A549 (cell line): Measurements from ENCODE around the gene MCFD2. TPM values are rescaled to one million over a fixed set of nuclear protein-coding genes. Genes with fewer than 3 reads are reported as not detected.
A peak's percentile ranks its signal among the peaks of the same experiment; 100 is the strongest.

Experiments used
- ATAC-seq, 2 experiments: fragments of 200-7000 bp in 1 of 2; fragments of >200 bp in 1 of 2; cut with Nextera tagmentation in 1 of 2; cut with Tn5 transposase in 1 of 2; 3 replicates each; pipeline versions ENCODE4 v1.8.0 to v1.9.1; 2018 to 2020; ENCODE audit warnings: mild to moderate bottlenecking in 1 of 2, moderate library complexity in 1 of 2
- CTCF ChIA-PET: fragments of 300-600 bp; sonication (Branson Sonifier 250); formaldehyde crosslinking; extraction: SDS; loops from one replicate; lab custom pipeline; 2021; ENCODE audit warnings: antibody characterized with exemption, inconsistent platforms; lab: Yijun Ruan, JAX
- POLR2A ChIA-PET: fragments of 350-600 bp; formaldehyde crosslinking; extraction: SDS; loops from one replicate; lab custom pipeline; 2021; ENCODE audit warnings: antibody characterized with exemption, inconsistent platforms; lab: Yijun Ruan, JAX
- DNase-seq, 2 experiments: peaks; one replicate each; pipeline versions ENCODE4 v3.0.0 to v3.0.0-alpha.2; 2011 to 2016; ENCODE audit warnings: low read depth in 1 of 2, low spot score in 1 of 2
- FAIRE-seq: peaks from 2 replicates; lab custom pipeline; 2011; peaks lifted over from hg19 to GRCh38; lab: Jason Lieb, UNC
- H3K27ac ChIP-seq, 2 experiments: fragments of >200 bp; sonication (Bioruptor Twin); formaldehyde crosslinking; 3 replicates each; pipeline ENCODE4 v1.5.1; 2016 to 2017
- H3K4me1 ChIP-seq: fragments of >200 bp; sonication (Bioruptor Twin); formaldehyde crosslinking; 3 replicates; pipeline ENCODE4 v1.6.1; 2016
- H3K4me2 ChIP-seq: fragments of >200 bp; sonication (Bioruptor Twin); formaldehyde crosslinking; 3 replicates; pipeline ENCODE4 v1.6.1; 2016
- H3K4me3 ChIP-seq: fragments of >200 bp; sonication (Bioruptor Twin); formaldehyde crosslinking; 3 replicates; pipeline ENCODE4 v1.5.1; 2016
- H3K9me3 ChIP-seq: fragments of >200 bp; sonication (Bioruptor Twin); formaldehyde crosslinking; 3 replicates; pipeline ENCODE4 v1.6.1; 2016
- BHLHE40 ChIP-seq: IDR thresholded peaks from 2 replicates; pipeline ENCODE4 v1.6.1; 2012; ENCODE audit warnings: low read depth, low read length, inconsistent platforms
- CBX2 ChIP-seq: fragments of 200-600 bp; sonication (generic); IDR thresholded peaks from 2 replicates; pipeline ENCODE4 v1.6.1; 2016; ENCODE audit warnings: low read depth, mild to moderate bottlenecking, borderline replicate concordance
- CBX8 ChIP-seq: fragments of 200-600 bp; sonication (generic); IDR thresholded peaks from 2 replicates; pipeline ENCODE4 v1.6.1; 2016
- CTCF ChIP-seq: fragments of >200 bp; sonication (Bioruptor Twin); formaldehyde crosslinking; IDR thresholded peaks from 3 replicates; pipeline ENCODE4 v1.5.1; 2016
- E2F6 ChIP-seq: IDR thresholded peaks from 2 replicates; pipeline ENCODE4 v1.6.1; 2012; ENCODE audit warnings: low read depth, borderline replicate concordance
- EHF ChIP-seq: fragments of 250-450 bp; sonication (Bioruptor Pico); IDR thresholded peaks from 2 replicates; pipeline ENCODE4 v1.5.0; 2020; ENCODE audit warnings: mild to moderate bottlenecking
- HDAC2 ChIP-seq: fragments of 200-600 bp; sonication (generic); IDR thresholded peaks from 2 replicates; pipeline ENCODE4 v1.6.1; 2016
- HEYL ChIP-seq: fragments of 250-450 bp; sonication (Bioruptor Pico); IDR thresholded peaks from 2 replicates; pipeline ENCODE4 v1.8.0; 2021; ENCODE audit warnings: mild to moderate bottlenecking, moderate library complexity
- JUN ChIP-seq, 2 experiments: fragments of >200 bp; sonication (Bioruptor Twin); formaldehyde crosslinking; IDR thresholded peaks; 2 replicates in 1 of 2; 3 replicates in 1 of 2; pipeline ENCODE4 v1.6.1; 2016 to 2017
- KDM1A ChIP-seq: fragments of 200-600 bp; sonication (generic); IDR thresholded peaks from 2 replicates; pipeline ENCODE4 v1.6.1; 2016; ENCODE audit warnings: low read depth, mild to moderate bottlenecking
- KDM5A ChIP-seq: fragments of 200-600 bp; sonication (generic); IDR thresholded peaks from 2 replicates; pipeline ENCODE4 v1.6.1; 2016; ENCODE audit warnings: antibody characterized with exemption, mild to moderate bottlenecking
- MAFK ChIP-seq: fragments of 450-650 bp; IDR thresholded peaks from 2 replicates; pipeline ENCODE4 v1.6.1; 2014; ENCODE audit not compliant: partially characterized antibody
- PHF8 ChIP-seq: fragments of 200-600 bp; sonication (generic); IDR thresholded peaks from 2 replicates; pipeline ENCODE4 v1.6.1; 2016; ENCODE audit warnings: low read depth, mild to moderate bottlenecking, antibody characterized with exemption, moderate library complexity, borderline replicate concordance
- RAD21 ChIP-seq, 2 experiments: fragments of >200 bp in 1 of 2; sonication (Bioruptor Twin) in 1 of 2; formaldehyde crosslinking in 1 of 2; IDR thresholded peaks in 1 of 2; conservative IDR thresholded peaks in 1 of 2; 2 replicates in 1 of 2; 3 replicates in 1 of 2; pipeline ENCODE4 v1.6.1; 2012 to 2018; ENCODE audit warnings: inconsistent platforms in 1 of 2
- RARB ChIP-seq: fragments of 250-450 bp; sonication (Bioruptor Pico); IDR thresholded peaks from 2 replicates; pipeline ENCODE4 v1.8.0; 2021; ENCODE audit warnings: mild to moderate bottlenecking, moderate library complexity
- REST ChIP-seq: fragments of 200-600 bp; sonication (generic); IDR thresholded peaks from 2 replicates; pipeline ENCODE4 v1.6.1; 2016; ENCODE audit warnings: antibody characterized with exemption, mild to moderate bottlenecking, moderate library complexity
- SMC3 ChIP-seq: fragments of >200 bp; sonication (Bioruptor Twin); formaldehyde crosslinking; IDR thresholded peaks from 3 replicates; pipeline ENCODE4 v1.6.1; 2018; ENCODE audit warnings: inconsistent platforms
- SREBF2 ChIP-seq: fragments of 450-650 bp; IDR thresholded peaks from 2 replicates; pipeline ENCODE4 v1.6.1; 2014; ENCODE audit warnings: mild to moderate bottlenecking, moderate library complexity
- ZC3H11A ChIP-seq: fragments of 450-650 bp; IDR thresholded peaks from 2 replicates; pipeline ENCODE4 v1.6.1; 2014; ENCODE audit warnings: antibody characterized with exemption, mild to moderate bottlenecking
- ZFP36 ChIP-seq: fragments of 450-650 bp; IDR thresholded peaks from 2 replicates; pipeline ENCODE4 v1.6.1; 2014; ENCODE audit warnings: borderline replicate concordance; ENCODE audit not compliant: partially characterized antibody
- ZSCAN20 ChIP-seq: fragments of 250-450 bp; sonication (Bioruptor Pico); IDR thresholded peaks from 2 replicates; pipeline ENCODE4 v1.8.0; 2022; ENCODE audit warnings: mild to moderate bottlenecking, moderate library complexity
- WGBS: methylation state at CpG from one replicate; pipeline ENCODE4 v1.1.6; 2017; ENCODE audit errors: missing lambda C conversion rate; 5-methylcytosine and 5-hydroxymethylcytosine counted together
- polyA plus RNA-seq, 4 experiments: library from polyadenylated mRNA; depleted of rRNA in 3 of 4; stranded (reverse); fragments of >200 nt; fragmentation: RNase III in 1 of 4; extraction: RNeasy Plus Mini Kit Qiagen cat#74134 plus additional on column Dnase treatment in 1 of 4; gene quantifications; 2 replicates in 3 of 4; 3 replicates in 1 of 4; pipeline ENCODE4 v1.2.3, GENCODE V29; 2011 to 2017
- TF ChIP-seq, protein P1 (sequence below): IDR thresholded peaks from 2 replicates; pipeline ENCODE4 v1.6.1; 2012
- TF ChIP-seq, protein P2 (sequence below): fragments of 150-350 bp; IDR thresholded peaks from 2 replicates; pipeline ENCODE4 v1.6.1; 2014; ENCODE audit warnings: low read depth, mild to moderate bottlenecking, low read length
- TF ChIP-seq, protein P3 (sequence below): fragments of >200 bp; sonication (Bioruptor Twin); formaldehyde crosslinking; IDR thresholded peaks from 2 replicates; pipeline ENCODE4 v1.6.1; 2016

The MCFD2 gene
- polyA plus RNA-seq, 2 of the 4 experiments (the other 2 are of a cell fraction): 118 to 210 TPM

DNA sequence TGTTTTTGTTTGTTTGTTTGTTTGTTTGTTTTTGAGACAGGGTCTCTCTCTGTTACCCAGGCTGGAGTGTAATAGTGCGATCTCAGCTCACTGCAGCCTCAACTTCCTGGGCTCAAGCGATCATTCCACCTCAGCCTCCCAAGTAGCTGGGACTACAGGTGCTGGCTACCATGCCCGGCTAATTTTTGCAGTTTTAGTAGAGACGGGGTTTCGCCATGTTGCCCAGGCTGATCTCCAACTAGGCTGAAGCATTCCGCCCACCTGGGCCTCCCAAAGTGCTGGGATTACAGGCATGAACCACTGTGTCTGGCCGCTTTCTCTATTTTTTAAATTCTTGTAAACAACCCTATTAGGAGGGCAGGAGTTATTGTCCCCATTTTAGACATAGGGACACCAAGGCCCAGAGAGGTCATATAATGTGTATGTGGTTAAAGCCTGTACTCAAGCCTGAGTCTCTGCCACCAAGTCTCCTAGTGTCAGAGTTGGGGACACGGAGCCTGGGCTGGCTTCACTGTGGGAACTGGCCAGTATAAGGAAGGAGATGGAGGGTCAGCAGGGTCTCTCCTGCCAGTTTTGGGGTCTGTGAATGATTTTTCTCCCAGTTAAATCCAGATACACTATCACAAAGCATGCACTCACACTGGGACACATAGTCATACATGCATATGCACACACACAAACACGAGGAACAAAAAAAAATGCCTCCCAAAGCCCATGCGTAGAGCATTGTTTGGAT, 27.5 kb upstream of the MCFD2 start:
- ATAC-seq: no peak
- DNase-seq: no peak
- Histone ChIP-seq H3K4me1 (peaks cover 44% of the 10 kb centered on the region), H3K4me3 (peak overlapping the region; percentile 72)
- CTCF ChIA-PET: interaction anchor here (0.7 to 1.2 kb wide), 3 partner anchors 8 to 61 kb away, joined by 3 to 4 read pairs (median 3); no protein-coding TSS in a partner anchor
- TF ChIP-seq ZC3H11A: no peak
- TF ChIP-seq EHF (CRISPR knock-in tag): no peak
- no peak for TF ChIP-seq RARB
- TF ChIP-seq SREBF2: no peak
- no peak for TF ChIP-seq REST
- TF ChIP-seq PHF8: no peak
- no peak for TF ChIP-seq BHLHE40
- no peak for TF ChIP-seq ZFP36
- no peak for TF ChIP-seq CBX8
- TF ChIP-seq HEYL (CRISPR knock-in tag): no peak
- TF ChIP-seq HDAC2: no peak
- TF ChIP-seq E2F6: no peak
- TF ChIP-seq RAD21 (conservative IDR thresholded peaks at IDR 0.05 in 1 of 2, IDR thresholded peaks at IDR 0.05 in 1 of 2): no peak
- no peak for TF ChIP-seq KDM1A
- no peak for TF ChIP-seq ZSCAN20 (CRISPR knock-in tag)
- TF ChIP-seq, protein P1, sequence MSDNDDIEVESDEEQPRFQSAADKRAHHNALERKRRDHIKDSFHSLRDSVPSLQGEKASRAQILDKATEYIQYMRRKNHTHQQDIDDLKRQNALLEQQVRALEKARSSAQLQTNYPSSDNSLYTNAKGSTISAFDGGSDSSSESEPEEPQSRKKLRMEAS: no peak
- TF ChIP-seq CBX2: no peak
- TF ChIP-seq, all 56 proteins: peak for 0
- POLR2A ChIA-PET: no interaction called here
- no peak for FAIRE-seq
- peak overlapping the region; percentile 92 to 95 for H3K27ac ChIP-seq
- peak overlapping the region; percentile 93 for H3K4me2 ChIP-seq
- WGBS: 94% methylated on average over 10 of the region's 10 CpGs
- H3K9me3 ChIP-seq: no peaks in the 10 kb centered on the region

- POLR2A ChIA-PET: interaction anchor here (0.5 to 0.7 kb wide), 2 partner anchors 28 to 366 kb away, joined by 3 to 12 read pairs; no protein-coding TSS in a partner anchor
- FAIRE-seq (no peak), DNase-seq (peak in 1 of 2 experiments; percentile 38), ATAC-seq (peak in 1 of 2 experiments; percentile 23; a peak in 3 of 6 replicates)
- CTCF ChIA-PET: interaction anchor here (0.9 to 1.2 kb wide), 2 partner anchors 18 to 62 kb away, joined by 3 to 4 read pairs; no protein-coding TSS in a partner anchor
- H3K4me3 ChIP-seq: peak overlapping the region; percentile 72
- peak overlapping the region; percentile 92 to 95 for H3K27ac ChIP-seq
- H3K9me3 ChIP-seq: no peaks in the 10 kb centered on the region
- peak overlapping the region; percentile 93 for H3K4me2 ChIP-seq
- WGBS: 4% methylated on average over 10 of the region's 10 CpGs
- peaks cover 48% of the 10 kb centered on the region for H3K4me1 ChIP-seq
- no peak for TF ChIP-seq MAFK
- TF ChIP-seq EHF (CRISPR knock-in tag): no peak
- TF ChIP-seq CTCF: no peak
- TF ChIP-seq SMC3: no peak
- no peak for TF ChIP-seq KDM1A
- TF ChIP-seq, protein P2, sequence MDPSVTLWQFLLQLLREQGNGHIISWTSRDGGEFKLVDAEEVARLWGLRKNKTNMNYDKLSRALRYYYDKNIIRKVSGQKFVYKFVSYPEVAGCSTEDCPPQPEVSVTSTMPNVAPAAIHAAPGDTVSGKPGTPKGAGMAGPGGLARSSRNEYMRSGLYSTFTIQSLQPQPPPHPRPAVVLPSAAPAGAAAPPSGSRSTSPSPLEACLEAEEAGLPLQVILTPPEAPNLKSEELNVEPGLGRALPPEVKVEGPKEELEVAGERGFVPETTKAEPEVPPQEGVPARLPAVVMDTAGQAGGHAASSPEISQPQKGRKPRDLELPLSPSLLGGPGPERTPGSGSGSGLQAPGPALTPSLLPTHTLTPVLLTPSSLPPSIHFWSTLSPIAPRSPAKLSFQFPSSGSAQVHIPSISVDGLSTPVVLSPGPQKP: no peak
- no peak for TF ChIP-seq SREBF2
- no peak for TF ChIP-seq JUN (IDR thresholded peaks at IDR 0.05)
- no peak for TF ChIP-seq BHLHE40
- TF ChIP-seq, protein P3, sequence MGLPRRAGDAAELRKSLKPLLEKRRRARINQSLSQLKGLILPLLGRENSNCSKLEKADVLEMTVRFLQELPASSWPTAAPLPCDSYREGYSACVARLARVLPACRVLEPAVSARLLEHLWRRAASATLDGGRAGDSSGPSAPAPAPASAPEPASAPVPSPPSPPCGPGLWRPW: no peak
- TF ChIP-seq CBX2: no peak
- no peak for TF ChIP-seq KDM5A
- no peak for TF ChIP-seq REST
Measured at GRCh38 chr2:46942143-46942526, 26.5 kb upstream of the MCFD2 start.
